SK-N-MC (cell line): ENCODE measurements around the gene OPCML.

Experiments used
- EZH2 ChIP-seq: fragments of 200-600 bp; sonication (generic); IDR thresholded peaks from one replicate; pipeline ENCODE4 v1.6.1; 2017; ENCODE audit warnings: antibody characterized with exemption
- FOXP2 ChIP-seq: optimal IDR thresholded peaks from 2 replicates; pipeline ENCODE3; 2011; ENCODE audit warnings: mild to moderate bottlenecking, moderate library complexity; ENCODE audit not compliant: insufficient read depth; ENCODE audit errors: extremely low read length, control extremely low read depth
- POLR2AphosphoS5 ChIP-seq: IDR thresholded peaks from 2 replicates; pipeline ENCODE4 v1.6.1; 2012; ENCODE audit warnings: mild to moderate bottlenecking, low read depth, low read length, borderline replicate concordance

GRCh38 chr11:132992838-132993631 lies 539.3 kb downstream of the OPCML start:
- TF ChIP-seq EZH2 (no peak), POLR2AphosphoS5 (no peak), FOXP2 (no peak)
